ENCODE results near the gene GUF1.
"Not testable (repeated sequence)": the region's sequence is repeated elsewhere in the genome, so short reads cannot be mapped to it uniquely, and the experiment has no call there.

The GUF1 gene

DNA sequence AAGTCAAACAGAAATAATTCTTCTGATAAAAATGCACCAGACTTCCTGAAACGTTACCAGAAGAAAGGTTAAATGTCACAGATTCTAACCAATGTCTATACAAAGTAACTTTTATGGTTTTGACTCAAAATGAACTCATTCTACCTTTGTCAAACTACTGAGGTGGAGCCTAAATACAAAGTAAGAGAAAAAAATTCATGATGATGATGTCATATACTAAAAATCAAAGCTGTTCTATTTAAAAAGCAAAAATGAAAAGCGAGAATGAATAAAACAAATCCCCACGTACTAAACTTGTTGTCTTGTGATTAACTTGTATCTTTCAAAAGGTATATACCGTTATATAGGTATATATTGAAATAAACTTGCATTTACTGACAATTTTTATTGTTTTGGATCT lies 26.5 kb downstream of the GUF1 start:
- DNase-seq (ENCODE audit: low read depth in 1 of 2, low spot score in 1 of 2): no peak

GRCh38 chr4:44713125-44713524 lies 34.9 kb downstream of the GUF1 start:
- DNase-seq (ENCODE audit: low read depth in 1 of 2, low spot score in 1 of 2): no peak

GRCh38 chr4:44716597-44716996 lies 38.4 kb downstream of the GUF1 start:
- no peak for DNase-seq (ENCODE audit: low read depth in 1 of 2, low spot score in 1 of 2)

DNA sequence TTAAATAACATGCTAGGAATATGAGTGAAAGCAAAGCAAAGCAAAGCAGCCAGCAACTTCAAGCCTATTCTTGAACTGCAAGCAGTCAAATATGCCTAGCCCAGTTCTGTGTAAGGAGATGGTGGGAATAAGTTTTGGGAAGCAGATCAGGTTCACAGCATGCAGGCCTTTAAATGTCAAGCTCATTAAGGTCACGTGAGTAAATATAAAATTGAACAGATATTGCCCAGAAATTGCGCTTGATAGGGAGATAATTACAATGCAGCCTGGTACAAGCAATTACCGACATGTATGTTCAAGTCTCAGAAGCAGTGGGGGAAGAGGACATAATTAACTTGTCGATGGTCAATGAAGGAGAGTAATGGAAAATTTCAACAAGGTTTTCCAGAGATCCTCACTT lies 42.2 kb downstream of the GUF1 start:
- DNase-seq (ENCODE audit: low read depth in 1 of 2, low spot score in 1 of 2): no peak

DNA sequence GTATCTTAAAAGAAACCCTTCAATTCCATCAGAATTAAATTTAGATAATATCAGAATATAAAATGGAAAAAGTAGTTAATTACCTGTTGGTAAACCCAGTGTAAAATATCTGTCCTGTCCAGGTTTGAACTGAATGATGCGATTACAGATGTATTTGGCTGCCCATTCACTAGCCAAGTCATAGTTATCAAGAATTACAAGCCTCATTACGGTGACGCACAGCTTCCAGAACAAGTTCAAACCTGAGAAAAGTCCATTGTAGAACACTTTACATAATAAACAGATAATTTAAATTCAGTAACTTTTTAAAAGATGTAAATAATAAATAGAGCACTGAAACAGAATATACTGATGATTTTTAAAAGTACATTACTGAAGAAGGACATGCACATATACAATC lies 43.8 kb downstream of the GUF1 start:
- DNase-seq (ENCODE audit: low read depth in 1 of 2, low spot score in 1 of 2): no peak

DNA sequence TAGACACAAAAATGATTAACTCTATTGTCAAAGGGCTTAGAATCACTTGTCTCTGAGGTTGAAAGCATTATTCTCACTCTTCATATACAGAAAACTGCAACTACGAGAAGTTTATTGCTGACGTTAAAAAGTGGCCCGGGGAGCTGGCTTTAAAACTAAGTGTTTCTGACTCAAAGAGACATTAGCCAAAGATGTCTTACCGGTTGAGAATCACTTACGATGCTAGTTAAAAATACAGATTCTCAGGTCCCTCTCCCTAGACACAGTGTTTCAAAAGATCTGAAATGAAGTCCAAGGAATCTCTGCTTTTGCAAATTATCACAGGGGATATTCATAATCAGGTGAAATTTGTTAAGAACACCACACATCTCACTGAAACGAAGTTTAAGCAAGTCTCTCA lies 46.9 kb downstream of the GUF1 start:
- DNase-seq (ENCODE audit: low read depth in 1 of 2, low spot score in 1 of 2): no peak

GRCh38 chr4:44725726-44726037 lies 47.5 kb downstream of the GUF1 start:
- no peak for DNase-seq (ENCODE audit: low read depth in 1 of 2, low spot score in 1 of 2)

- peak; percentile 67 to 70 for DNase-seq (ENCODE audit: low read depth in 1 of 2, low spot score in 1 of 2)
These were observed 48.0 kb downstream of the GUF1 start, which contains the start of gene GNPDA2 for GRCh38 chr4:44726038-44726871. GNPDA2 (minus strand) TSS chr4:44726556; CDS start chr4:44722207, 4,349 bp downstream.

GRCh38 chr4:44727471-44727870 lies 49.3 kb downstream of the GUF1 start:
- DNase-seq (ENCODE audit: low read depth in 1 of 2, low spot score in 1 of 2): no peak

DNA sequence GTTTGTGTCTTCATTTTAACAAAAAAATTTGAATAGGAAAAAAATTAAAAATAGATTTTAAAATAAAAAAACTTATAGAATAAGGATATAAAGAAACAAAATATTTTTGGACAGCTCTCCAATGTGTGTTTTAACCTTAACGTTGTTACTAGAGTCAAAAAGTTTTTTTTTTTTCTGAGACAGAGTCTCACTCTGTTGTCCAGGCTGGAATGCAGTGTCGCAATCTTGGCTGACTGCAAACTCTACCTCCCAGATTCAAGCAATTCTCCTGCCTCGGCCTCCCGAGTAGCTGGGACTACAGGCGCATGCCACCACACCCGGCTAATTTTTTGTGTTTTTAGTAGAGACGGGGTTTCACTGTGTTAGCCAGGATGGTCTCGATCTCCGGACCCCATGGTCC lies 50.5 kb downstream of the GUF1 start:
- not testable (repeated sequence) for DNase-seq (ENCODE audit: low read depth in 1 of 2, low spot score in 1 of 2)

GRCh38 chr4:44736900-44737299 lies 58.7 kb downstream of the GUF1 start:
- DNase-seq (ENCODE audit: low read depth in 1 of 2, low spot score in 1 of 2): no peak

DNA sequence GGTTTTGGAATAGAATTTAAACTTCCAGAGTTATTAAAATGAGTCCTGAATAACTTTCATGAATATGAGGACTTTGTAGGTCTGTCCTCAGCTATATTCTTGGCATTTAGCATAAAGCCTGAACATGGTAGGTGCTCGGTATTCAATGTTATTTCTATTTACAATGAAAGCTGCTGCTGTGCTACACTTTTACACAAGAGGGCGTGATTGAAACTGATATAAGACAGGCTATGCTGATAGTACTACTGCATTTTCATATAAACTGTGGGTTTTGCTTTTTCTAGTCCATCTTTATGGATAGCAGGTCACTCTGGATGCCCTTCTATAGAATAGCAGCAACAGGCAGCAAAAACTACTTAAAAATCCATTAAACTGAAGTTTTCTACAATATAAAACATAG lies 60.4 kb downstream of the GUF1 start:
- DNase-seq (ENCODE audit: low read depth in 1 of 2, low spot score in 1 of 2): no peak

- no peak for DNase-seq (ENCODE audit: low read depth in 1 of 2, low spot score in 1 of 2)
These were observed 62.0 kb downstream of the GUF1 start for GRCh38 chr4:44740201-44740600.
